GM18861 (cell line): ENCODE measurements around the gene CAPN12.
"Not testable (repeated sequence)": the region's sequence is repeated elsewhere in the genome, so short reads cannot be mapped to it uniquely, and the experiment has no call there.

Source experiments
- ATAC-seq: cut with Tn5 transposase; IDR thresholded peaks from one replicate; pipeline ENCODE4 v1.9.1; 2021; ENCODE audit not compliant: unreplicated experiment

The CAPN12 gene, protein sequence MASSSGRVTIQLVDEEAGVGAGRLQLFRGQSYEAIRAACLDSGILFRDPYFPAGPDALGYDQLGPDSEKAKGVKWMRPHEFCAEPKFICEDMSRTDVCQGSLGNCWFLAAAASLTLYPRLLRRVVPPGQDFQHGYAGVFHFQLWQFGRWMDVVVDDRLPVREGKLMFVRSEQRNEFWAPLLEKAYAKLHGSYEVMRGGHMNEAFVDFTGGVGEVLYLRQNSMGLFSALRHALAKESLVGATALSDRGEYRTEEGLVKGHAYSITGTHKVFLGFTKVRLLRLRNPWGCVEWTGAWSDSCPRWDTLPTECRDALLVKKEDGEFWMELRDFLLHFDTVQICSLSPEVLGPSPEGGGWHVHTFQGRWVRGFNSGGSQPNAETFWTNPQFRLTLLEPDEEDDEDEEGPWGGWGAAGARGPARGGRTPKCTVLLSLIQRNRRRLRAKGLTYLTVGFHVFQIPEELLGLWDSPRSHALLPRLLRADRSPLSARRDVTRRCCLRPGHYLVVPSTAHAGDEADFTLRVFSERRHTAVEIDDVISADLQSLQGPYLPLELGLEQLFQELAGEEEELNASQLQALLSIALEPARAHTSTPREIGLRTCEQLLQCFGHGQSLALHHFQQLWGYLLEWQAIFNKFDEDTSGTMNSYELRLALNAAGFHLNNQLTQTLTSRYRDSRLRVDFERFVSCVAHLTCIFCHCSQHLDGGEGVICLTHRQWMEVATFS

DNA sequence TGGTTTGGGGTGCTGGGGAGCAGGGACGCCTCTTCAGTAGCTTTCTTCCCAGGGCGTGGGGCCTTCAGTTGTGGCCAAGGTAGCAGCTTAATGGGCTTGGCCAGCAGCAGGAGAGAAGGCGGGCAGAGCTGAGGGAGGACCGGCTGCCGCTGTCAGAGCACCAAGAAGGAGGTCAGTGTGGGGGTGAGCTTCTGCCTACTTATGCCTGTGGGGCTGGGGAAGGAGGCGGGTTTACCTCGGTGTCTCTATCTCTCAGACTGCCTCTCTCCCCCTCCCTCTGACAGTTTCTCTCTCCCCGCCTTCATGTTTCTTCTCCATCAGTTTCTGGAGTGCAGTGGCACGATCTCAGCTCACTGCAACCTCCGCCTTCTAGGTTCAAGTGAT, at the start of gene CAPN12:
CAPN12 (minus strand) TSS at position 177 of the 384 bp plus-strand sequence. CDS start 309 bp downstream, outside the sequence.
- ATAC-seq: no peak

DNA sequence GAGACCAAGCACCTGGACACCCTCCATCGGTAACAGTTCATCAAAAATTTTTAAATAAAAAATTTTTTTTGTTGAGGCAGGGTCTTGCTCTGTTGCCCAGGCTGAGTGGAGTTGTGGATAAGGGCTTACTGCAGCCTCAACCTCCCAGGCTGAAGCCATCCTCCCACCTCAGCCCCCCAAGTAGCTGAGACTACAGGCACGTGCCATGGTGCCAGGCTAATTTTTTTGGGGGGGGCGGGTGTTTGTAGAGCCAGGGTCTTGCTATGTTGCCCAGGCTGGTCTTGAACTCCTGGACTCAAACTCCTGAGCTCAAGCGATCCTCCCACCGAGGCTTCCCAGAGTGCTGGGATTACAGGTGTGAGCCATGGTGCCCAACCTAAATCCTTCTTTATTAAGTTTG, 49.4 kb upstream of the CAPN12 start:
- no peak for ATAC-seq

DNA sequence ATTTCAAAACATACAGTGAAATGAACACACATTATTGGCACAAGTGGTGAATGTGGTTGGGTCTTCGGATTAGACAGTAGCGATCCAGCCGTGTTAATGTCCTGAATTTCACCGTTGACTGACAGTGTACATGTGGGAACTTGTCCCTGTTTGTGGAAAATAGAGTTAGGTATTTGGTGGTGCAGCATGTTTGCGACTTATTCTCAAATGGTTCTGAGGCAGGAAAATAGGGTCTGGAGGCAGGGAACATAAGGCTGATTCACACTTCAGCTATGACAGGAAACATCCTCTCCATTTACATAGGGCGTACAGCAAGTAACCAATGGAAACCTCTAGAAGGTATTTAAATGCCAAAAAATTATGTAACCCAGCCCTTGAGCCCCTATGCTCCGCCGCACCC, 48.9 kb upstream of the CAPN12 start:
- no peak for ATAC-seq

DNA sequence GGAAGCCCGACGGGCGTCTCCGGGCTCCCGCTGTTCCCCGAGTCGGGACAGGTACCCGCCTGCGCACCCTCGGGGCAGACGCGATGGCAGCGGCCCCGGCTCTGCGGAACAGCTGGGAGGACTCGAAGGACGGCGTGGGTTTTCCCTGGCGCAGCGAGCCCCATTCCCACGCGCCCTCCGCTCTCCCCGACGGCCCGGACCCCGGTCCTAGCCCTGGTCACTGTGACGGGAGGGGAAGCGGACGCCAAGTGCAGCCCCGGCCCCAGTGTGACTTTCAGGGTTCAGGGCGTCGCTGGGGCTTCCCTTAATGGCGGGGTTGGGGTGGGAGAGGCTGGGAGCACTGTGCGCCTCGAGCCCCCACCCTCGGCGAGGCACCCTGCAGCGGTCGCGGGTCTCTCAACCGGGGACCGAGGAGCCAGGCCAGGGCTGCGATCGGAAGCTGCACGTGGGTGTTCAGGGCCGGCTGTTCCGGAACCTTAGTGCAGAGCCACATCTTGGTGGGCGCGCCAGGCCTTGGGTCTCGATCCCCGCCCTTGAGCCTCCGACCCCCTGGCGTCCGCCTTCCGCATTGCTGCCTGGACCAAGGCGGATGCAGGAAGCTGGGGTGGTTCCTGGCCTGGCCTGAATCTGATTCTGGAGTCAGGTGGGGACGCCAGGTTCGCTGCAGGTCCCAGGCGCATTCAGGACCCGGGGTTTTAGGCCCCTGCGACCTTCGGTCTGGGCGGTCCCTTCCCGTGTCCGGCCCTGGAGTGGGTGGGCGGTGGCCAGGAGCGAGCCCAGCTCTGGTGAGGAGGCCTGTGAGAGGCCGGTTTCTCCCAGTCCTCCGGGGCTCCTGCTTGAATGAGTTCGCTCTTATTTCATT, 48.2 kb upstream of the CAPN12 start:
- ATAC-seq: no peak

DNA sequence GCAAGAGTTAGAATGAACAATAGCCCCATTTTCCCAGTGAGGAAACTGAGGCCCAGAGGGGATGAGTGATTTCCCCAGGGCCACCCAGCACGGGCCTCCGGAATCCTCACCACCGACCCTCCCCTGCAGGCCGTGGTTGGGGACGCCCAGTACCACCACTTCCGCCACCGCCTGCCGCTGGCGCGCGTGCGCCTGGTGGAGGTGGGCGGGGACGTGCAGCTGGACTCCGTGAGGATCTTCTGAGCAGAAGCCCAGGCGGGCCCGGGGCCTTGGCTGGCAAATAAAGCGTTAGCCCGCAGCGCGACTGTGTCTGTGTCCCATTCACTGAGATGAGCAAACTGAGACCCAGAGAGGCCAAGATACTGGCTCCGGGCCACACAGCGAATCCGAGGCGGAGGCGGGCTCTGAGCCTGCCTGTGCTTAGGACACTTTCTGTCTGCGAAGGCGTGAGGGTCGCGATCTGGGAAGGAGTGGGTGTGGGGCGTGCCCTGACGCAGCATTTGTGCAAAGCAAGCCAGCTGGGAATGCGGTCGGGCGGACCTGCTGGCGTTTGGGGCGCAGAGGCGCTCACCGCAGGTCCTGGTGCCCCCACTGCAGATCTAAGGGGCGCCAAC, 47.3 kb upstream of the CAPN12 start:
- not testable (repeated sequence) for ATAC-seq

DNA sequence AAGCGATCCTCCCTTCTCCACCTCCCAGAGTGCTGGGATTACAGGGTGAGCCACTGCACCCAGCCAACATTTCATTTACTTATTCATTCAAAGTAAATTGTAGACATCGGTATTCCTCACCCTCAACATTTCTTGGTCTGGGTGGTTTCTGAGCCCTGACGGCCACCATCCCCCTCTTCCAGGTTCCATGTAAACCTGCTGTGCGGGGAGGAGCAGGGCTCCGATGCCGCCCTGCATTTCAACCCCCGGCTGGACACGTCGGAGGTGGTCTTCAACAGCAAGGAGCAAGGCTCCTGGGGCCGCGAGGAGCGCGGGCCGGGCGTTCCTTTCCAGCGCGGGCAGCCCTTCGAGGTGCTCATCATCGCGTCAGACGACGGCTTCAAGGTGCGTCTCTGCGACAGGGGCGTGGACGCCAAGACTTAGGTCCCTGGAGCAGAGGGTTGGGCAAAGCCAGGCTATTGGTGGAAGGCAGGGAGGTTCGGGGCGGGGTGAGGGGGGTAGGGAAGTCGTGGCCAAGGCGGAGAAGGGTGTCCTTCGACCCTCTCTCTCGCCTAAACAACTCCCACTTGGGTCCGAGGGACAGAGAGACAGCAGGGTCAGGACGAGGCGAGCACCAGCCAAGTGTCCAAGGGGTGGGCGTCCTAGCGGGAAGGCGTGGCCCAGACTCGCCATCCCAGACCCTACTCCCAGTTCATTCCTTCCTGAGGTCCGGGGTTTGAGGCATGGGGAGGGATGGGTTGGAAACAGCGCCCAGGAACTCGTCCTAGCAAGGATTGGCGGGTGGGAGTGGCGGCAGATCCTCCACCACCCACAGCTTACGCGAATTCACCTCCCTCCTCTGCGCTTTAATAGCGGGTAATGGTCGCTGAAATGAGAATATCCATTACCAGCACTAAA, 46.5 kb upstream of the CAPN12 start:
- not testable (repeated sequence) for ATAC-seq

DNA sequence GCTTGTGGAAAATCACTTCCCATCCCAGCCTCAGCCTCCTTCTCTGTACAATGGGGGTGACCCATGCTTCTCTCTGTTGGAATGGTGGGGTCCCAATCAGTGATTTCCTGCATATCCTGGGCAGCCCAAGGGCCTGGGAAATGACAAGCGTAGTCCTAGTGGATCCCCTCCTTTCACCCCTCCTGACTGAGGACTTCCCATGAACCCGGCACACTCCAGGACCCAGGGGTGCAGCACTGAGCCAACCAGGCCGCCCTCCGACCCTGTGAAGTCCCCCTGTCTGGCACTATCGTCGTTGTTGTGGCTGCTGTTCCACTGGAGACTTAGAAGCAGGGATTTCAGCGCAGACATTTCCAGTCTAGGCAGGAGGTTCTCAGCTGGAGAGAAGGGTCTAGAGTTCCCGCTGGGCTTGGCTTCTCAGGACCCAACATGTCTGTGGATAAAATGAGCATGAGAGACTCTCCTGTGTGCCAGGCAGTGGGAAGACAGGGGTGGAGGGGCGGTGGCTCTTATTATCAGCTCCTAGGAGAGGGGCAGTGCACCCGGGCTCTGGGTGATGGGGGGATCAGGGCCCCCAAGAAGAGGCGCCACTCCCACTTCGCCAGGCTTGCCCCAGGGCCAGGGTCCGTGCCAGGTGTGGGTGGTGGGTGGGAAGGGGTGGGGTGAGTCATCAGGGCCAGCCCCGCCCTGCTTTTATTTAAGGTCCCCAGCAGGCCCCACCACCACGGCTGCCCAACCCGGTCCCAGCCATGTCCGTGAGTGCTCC, 44.4 kb upstream of the CAPN12 start, which contains the start of gene LGALS7B:
LGALS7B (plus strand) TSS at position 723 of the 766 bp plus-strand sequence; CDS start at position 750, 27 bp downstream.
- no peak for ATAC-seq

DNA sequence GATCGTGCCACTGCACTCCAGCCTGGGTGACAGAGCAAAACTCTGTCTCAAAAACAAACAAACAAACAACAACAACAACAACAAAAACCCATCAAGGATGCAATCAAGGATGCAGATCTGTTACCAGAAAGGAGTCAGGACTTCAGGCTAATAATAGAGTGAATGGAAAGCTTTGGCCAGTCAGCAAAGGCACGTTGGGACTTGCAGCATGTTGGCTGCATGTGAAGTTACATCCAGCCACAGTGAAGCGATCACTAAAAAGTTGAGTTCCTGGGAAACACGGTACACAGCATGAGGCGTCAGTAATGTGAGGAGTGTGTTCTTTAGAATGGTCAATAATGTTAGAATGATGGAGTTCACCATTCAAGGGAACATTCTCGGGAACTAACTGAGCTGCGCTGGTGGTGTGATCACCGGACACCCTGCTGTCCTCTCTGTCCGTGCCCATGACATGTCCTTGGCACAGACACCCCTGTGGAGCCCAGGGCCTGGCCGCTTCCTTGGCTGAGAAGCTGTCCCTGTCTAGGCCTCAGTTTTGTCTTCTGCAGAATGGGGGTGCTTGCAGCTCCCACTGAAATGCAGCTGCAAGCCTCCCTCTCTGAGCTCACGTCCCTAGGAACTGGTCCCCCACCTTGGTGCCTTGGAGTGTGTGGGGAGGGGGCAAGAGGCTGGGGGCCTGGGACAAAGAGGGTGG, 42.4 kb upstream of the CAPN12 start:
- ATAC-seq: no peak

DNA sequence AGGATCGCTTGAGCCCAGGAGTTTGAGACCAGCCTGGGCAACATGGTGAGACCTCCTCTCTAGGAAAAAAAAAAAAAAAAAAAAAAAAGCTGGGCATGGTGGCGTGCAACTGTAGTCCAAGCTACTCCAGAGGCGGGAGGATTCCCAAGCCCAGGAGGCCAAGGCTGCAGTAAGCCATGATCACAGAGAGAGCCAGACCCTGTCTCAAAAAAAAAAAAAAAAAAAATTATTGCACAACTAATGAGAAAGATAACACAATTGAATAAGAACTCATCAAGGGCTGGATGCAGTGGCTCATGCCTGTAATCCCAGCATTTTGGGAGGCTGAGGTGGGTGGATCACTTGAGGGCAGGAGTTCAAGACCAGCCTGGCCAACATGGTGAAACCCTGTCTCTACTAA, 41.8 kb upstream of the CAPN12 start:
- ATAC-seq: not testable (repeated sequence)

DNA sequence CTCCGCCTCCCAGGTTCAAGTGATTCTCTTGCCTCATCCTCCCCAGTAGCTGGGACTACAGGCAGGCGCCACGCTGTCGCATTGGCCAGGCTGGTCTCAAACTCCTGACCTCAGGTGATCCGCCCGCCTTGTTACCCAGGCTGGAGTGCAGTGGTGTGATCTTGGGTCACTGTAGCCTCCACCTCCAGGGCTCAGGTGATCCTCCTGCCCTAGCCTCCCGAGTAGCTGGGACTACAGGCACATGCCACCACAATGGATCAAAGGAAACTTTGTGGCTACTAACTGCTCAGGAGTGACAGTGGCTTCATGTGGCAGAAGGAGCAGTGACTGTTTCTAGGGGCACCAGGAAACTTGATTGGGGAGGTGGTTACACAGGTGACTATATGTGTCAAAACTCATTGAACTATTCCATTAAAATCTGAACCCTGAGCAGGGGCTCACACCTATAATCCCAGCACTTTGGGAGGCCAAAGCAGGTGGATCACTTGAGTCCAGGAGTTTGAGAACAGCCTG, 41.0 kb upstream of the CAPN12 start:
- ATAC-seq: no peak

DNA sequence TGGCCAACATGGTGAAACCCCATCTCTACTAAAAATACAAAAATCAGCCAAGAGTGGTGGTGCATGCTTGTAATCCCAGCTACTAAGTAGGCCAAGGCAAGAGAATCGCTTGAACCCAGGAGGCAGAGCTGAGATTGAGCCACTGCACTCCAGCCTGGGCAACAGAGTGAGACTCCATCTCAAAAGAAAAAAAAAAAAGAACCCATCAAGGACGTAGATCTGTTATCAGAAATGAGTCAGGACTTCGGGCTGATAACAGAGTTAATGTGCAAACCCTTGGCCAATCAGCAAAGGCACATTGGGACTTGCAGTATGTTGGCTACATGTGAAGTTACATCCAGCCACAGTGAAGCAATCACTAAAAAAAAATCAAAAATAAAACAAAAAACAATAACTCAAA, 40.0 kb upstream of the CAPN12 start:
- ATAC-seq: no peak

DNA sequence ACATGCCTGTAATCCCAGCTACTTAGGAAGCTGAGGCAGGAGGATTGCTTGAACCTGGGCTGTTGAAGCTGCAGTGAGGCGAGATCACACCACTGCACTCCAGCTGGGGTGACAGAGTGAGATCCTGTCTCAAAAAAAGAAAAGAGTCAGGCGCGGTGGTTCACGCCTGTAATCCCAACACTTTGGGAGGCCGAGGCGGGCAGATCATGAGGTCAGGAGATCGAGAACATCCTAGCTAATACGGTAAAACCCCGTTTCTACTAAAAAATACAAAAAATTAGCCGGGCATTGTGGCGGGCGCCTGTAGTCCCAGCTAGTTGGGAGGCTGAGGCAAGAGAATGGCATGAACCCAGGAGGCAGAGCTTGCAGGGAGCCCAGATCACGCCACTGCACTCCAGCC, 37.9 kb upstream of the CAPN12 start:
- ATAC-seq: not testable (repeated sequence)

DNA sequence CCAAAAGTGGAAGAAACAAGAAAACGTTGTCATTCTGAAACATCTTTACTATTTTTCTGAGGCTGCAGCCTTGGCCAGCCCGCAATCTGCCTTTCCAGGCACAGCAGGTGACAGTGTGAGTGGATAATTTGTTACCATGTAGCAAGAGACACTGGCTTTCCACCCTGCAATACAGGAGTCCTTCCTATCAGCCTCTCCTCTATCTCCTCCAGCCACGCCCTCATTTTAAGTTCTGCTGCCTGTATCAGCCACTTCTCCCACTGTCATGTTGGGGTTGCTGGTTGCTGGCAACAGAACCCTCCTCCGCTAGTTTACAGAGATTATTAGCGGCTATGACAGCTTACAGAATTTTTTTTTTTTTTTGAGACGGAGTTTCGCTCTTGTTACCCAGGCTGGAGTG, 36.8 kb upstream of the CAPN12 start:
- ATAC-seq: no peak

DNA sequence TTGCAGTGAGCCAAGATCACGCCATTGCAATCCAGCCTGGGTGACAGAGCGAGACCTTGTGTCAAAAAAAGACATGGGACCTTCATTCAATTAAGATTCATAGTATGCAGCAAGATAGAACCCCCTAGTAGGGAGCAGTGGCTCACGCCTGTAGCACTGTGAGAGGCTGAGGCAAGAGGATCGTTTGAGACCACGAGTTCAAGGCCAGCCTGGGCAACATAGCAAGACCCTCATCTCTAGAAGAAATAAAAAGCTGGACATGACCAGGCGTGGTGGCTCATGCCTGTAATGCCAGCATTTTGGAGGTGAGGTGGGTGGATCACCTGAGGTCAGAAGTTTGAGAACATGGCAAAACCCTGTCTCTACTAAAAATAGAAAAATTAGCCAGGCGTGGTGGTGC, 36.2 kb upstream of the CAPN12 start:
- no peak for ATAC-seq

DNA sequence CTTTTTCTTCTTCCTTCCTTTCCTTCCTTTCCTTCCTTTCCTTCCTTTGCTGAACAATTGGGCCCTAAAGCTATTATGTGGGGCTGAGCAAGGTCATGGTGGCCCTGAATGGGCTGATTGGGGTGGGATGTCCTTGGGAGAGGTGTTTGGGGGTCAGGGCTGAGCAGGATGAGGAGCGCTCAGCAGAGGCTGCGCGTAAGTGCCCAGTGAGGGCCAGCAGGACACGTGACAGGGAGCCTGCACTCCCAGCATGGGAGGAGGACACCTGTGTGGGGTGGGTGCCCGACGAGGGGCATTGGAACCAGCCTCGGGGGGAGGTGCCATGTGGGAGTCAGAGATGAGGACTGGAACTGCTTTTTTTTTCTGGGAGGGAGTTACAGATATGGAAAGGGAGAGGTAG, 34.5 kb upstream of the CAPN12 start:
- no peak for ATAC-seq

DNA sequence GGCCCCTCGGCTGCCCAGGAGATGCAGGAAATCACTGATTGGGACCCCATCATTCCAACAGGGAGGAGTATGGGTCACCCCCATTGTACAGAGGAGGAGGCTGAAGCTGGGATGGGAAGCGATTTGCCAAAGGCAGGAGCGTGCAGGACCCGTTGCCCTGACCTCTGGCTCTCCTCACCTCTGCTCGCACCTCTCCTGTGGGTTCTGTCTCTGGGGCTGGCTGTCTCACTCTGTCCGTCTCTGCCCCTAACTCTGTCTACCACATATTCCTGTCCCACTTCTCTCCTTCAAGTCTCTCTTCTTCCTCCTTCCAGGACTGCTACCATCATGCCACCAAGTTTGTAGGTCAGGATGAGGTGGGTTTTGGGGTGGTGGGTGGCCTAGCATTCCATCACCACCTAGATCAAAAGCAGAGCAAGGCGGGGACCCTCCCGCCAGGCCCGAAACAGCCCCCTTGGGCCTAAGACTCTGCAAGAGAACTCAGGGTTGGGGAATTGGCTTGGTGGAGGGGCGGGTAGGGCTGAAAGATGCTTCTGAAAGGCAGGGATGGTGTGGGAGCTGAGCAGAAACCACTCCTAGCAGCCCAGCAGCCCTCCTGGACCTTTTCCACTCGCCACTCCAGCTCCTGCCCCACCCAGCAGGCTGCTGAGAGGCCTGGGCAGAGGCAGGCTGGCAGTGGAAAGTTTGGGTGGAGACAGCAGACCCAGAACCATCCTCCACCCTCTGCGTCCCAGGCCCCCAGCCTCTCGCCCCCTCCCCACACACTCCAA, 30.1 kb upstream of the CAPN12 start:
- no peak for ATAC-seq

DNA sequence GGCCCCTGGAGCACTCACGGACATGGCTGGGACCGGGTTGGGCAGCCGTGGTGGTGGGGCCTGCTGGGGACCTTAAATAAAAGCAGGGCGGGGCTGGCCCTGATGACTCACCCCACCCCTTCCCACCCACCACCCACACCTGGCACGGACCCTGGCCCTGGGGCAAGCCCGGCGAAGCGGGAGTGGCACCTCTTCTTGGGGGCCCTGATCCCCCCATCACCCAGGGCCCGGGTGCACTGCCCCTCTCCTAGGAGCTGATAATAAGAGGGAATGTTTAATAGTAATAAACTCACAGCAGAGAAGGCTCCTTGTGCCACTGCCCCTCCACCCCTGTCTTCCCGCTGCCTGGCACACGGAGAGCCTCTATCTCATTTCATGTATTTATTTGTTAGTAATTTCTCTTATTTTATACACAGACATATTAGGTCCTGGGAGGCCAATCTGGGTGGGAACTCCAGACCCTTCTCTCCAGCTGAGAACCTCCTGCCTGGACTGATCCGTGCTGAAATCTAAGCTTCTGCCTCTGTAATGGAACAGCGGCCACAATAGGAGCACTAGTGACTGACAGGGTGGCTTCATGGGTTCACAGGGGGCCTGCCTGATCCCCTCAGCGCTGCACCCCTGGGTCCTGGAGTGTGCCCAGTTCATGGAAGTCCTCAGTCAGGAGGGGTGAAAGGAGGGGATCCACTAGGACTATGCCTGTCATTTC, 29.3 kb upstream of the CAPN12 start, which contains the start of gene LGALS7:
LGALS7 (minus strand) TSS at position 49 of the 709 bp plus-strand sequence; CDS start at position 24, 25 bp downstream.
- ATAC-seq: no peak
